A549 (cell line): Measurements from ENCODE around the gene CDKN2A.

Experiments used
- CBX8 ChIP-seq: fragments of 200-600 bp; sonication (generic); IDR thresholded peaks from 2 replicates; pipeline ENCODE4 v1.6.1; 2016
- CHD4 ChIP-seq: fragments of 200-600 bp; sonication (generic); IDR thresholded peaks from 2 replicates; pipeline ENCODE4 v1.6.1; 2016; ENCODE audit warnings: antibody characterized with exemption, mild to moderate bottlenecking, borderline replicate concordance
- ELK1 ChIP-seq: fragments of 150-350 bp; IDR thresholded peaks from 2 replicates; pipeline ENCODE4 v1.6.1; 2014; ENCODE audit warnings: low read depth, mild to moderate bottlenecking, low read length
- EP300 ChIP-seq, 2 experiments: fragments of >200 bp; sonication (Bioruptor Twin); formaldehyde crosslinking; IDR thresholded peaks; 2 replicates in 1 of 2; 3 replicates in 1 of 2; pipeline ENCODE4 v1.6.1; 2016 to 2017
- JUNB ChIP-seq: fragments of >200 bp; sonication (Bioruptor Twin); formaldehyde crosslinking; IDR thresholded peaks from 2 replicates; pipeline ENCODE4 v1.6.1; 2016
- MAX ChIP-seq: IDR thresholded peaks from 2 replicates; pipeline ENCODE4 v1.6.1; 2012
- MAZ ChIP-seq: fragments of 150-350 bp; IDR thresholded peaks from 2 replicates; pipeline ENCODE4 v1.6.1; 2014; ENCODE audit warnings: antibody characterized with exemption, low read depth, low read length, borderline replicate concordance
- NR3C1 ChIP-seq: fragments of >200 bp; sonication (Bioruptor Twin); formaldehyde crosslinking; IDR thresholded peaks from 3 replicates; pipeline ENCODE4 v1.6.1; 2017
- POLR2A ChIP-seq: IDR thresholded peaks from 2 replicates; pipeline ENCODE4 v1.6.1; 2012; ENCODE audit warnings: mild to moderate bottlenecking, low read length
- POLR2AphosphoS2 ChIP-seq: conservative IDR thresholded peaks from 2 replicates; pipeline ENCODE4 v1.6.1; 2012; ENCODE audit warnings: low read length, improper control_type of control experiment, inconsistent platforms
- REST ChIP-seq: fragments of 200-600 bp; sonication (generic); IDR thresholded peaks from 2 replicates; pipeline ENCODE4 v1.6.1; 2016; ENCODE audit warnings: antibody characterized with exemption, mild to moderate bottlenecking, moderate library complexity
- RFX5 ChIP-seq: fragments of 450-650 bp; IDR thresholded peaks from 2 replicates; pipeline ENCODE4 v1.7.1; 2014; ENCODE audit warnings: antibody characterized with exemption, mild to moderate bottlenecking, moderate library complexity
- ZNF302 ChIP-seq: fragments of 250-450 bp; sonication (Bioruptor Pico); IDR thresholded peaks from 2 replicates; pipeline ENCODE4 v1.9.0; 2021; ENCODE audit warnings: inconsistent platforms, mild to moderate bottlenecking, moderate library complexity
- TF ChIP-seq, protein P1 (sequence below): fragments of >200 bp; sonication (Bioruptor Twin); formaldehyde crosslinking; IDR thresholded peaks from 3 replicates; pipeline ENCODE4 v1.5.1; 2016

- TF ChIP-seq, protein P1, sequence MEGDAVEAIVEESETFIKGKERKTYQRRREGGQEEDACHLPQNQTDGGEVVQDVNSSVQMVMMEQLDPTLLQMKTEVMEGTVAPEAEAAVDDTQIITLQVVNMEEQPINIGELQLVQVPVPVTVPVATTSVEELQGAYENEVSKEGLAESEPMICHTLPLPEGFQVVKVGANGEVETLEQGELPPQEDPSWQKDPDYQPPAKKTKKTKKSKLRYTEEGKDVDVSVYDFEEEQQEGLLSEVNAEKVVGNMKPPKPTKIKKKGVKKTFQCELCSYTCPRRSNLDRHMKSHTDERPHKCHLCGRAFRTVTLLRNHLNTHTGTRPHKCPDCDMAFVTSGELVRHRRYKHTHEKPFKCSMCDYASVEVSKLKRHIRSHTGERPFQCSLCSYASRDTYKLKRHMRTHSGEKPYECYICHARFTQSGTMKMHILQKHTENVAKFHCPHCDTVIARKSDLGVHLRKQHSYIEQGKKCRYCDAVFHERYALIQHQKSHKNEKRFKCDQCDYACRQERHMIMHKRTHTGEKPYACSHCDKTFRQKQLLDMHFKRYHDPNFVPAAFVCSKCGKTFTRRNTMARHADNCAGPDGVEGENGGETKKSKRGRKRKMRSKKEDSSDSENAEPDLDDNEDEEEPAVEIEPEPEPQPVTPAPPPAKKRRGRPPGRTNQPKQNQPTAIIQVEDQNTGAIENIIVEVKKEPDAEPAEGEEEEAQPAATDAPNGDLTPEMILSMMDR: no peak
- TF ChIP-seq CBX8 (no peak), REST (no peak), MAX (no peak), NR3C1 (no peak), RFX5 (no peak), POLR2AphosphoS2 (no peak), ELK1 (no peak), POLR2A (no peak), JUNB (no peak), ZNF302 (CRISPR knock-in tag) (no peak), EP300 (IDR thresholded peaks at IDR 0.05) (no peak), MAZ (no peak), CHD4 (no peak)
Observed at GRCh38 chr9:21961569-21961968, 32.6 kb downstream of the CDKN2A start.
